NCI-H446 (cell line): ENCODE results near the gene CHMP1A.

ENCODE experiments used
- DNase-seq, 2 experiments: peaks; one replicate each; lab custom pipeline; 2025; lab: John Stamatoyannopoulos, UW

CHMP1A gene

DNA sequence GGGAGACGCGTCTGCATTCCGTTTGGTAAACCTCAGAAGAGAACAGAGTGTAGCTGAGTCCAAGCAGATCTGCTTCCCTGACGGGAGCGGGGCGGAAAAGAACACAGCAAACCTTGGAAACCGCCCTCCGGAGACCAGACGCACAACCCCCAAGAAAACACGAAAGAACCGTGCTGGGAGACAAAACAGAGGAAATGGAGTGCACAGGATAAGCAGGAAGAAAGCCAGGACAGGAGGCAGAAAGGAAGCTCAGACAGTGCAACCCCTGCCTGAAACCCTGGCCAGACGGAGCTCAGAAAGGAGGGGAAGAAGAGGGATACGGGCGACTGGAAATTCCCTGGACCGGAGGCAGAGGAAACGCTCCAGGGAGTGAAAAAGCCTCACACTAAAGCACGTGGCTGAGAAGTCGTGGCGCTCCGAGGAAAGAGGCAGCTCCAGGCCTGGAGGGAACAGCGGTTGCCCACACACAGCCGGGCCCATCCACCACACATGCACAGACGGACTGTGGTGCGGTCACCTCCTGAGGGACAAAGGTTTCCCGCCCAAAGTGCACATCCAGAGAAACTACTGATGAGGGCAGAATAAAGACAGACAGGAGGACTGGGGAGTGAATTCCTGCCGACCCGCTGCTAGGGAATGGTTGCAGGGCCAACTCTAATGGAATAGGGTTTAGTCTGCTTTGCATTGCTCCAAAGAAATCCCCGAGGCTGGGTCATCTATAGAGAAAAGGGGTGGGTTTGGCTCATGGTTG, 33.8 kb downstream of the CHMP1A start:
- DNase-seq, result no peak

DNA sequence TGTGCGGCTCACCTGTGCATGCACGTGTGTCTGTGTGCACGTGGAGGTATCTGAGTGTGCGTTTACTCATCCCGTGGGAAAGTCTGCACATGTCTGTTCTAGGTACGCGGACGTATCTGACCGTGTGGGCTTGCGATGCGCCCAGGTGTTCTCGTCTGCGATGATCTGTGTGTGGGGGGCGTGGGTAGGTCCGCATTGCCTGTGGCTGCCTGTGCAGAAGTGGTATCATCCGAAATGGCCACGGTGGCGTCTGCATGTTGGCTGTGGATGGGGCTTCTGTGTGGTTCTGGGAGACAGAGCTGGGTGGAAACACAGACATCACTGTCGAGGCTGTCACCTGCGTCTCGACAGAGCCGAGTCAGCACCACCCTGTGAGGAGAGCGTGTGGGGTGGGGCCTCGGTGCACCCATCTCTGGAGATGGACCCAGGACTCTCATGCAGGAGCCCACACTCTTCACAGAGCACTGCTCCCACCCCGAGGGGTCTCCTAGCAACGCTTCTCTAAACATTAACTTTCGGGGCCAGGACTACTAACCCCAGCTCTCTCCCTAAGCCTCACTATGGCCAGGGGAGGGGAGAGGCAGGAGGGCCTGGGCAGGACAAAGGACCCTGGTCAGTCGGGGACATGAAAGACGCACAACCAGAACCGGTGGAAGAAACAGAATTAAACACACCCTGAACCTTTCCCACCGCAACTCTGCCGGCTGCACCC, 35.7 kb downstream of the CHMP1A start:
- no peak for DNase-seq

DNA sequence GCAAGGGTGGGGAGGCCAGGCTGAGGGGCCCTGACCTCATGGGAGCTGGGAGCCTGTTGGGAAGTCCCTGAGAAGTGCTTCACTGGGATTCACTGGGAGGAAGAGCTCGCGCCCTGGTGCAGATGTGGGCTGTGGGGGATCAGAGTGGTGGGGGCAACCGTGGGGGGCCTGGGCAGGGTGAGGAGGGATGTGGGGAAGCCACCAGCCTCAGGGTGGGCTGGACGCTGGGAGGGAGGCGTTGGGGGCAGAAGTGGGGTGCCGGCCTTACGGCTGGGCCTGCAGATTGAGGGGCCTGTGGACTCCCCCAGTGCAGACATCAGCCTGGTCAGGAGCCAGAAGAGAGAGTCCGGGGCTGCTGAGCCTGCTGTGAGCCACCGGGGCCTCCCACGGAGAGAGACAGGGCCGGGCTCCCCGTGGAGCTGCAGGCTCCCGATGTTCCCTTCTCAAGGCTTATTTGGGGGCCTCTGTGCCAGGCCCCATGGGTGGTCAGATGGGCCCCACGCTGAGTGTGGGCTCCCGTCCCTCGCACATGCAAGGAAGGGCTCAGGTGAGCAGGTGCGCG, 36.3 kb downstream of the CHMP1A start:
- no peak for DNase-seq

DNA sequence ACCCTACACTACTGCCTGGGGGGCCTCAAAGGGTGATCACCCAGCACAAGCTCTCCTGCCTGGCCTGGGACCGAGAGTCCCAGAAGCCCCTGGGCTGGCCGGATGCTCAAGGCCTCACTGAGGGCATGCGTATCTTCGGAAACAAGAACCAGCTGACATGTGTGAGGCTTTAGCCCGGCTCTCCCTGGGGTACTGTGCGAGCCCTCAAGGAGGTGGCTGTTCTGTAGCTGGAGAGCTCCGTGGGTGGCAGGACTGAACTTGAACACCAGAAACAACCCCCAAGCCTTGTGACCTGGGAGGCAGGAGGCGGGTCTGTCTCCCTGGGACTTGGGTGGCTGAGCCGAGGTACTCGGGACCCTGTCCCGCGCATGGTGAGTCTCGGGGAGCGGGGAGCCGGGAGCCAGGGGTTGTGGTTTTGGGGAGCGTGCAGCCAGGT, 37.1 kb downstream of the CHMP1A start:
- DNase-seq, result no peak

DNA sequence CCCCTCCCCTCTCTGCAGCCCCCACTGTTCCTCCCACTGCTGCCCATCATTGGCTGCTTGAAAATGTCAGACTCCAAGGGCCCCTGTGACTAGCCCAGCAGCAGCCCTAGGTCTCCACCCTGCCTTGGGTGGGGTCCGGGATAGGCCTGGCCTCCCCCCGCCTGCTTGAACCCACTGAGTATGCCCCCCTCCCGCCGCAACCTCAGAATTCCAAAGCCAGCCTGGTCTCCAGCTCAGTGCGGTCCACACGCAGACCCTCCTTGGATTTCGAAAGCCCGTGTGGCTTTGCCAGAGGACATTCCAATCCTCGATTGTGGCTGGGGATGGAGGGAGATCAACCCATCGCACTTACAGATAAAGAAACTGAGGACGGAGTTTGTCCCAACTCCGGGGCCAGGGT, 37.7 kb downstream of the CHMP1A start:
- DNase-seq, result no peak

DNA sequence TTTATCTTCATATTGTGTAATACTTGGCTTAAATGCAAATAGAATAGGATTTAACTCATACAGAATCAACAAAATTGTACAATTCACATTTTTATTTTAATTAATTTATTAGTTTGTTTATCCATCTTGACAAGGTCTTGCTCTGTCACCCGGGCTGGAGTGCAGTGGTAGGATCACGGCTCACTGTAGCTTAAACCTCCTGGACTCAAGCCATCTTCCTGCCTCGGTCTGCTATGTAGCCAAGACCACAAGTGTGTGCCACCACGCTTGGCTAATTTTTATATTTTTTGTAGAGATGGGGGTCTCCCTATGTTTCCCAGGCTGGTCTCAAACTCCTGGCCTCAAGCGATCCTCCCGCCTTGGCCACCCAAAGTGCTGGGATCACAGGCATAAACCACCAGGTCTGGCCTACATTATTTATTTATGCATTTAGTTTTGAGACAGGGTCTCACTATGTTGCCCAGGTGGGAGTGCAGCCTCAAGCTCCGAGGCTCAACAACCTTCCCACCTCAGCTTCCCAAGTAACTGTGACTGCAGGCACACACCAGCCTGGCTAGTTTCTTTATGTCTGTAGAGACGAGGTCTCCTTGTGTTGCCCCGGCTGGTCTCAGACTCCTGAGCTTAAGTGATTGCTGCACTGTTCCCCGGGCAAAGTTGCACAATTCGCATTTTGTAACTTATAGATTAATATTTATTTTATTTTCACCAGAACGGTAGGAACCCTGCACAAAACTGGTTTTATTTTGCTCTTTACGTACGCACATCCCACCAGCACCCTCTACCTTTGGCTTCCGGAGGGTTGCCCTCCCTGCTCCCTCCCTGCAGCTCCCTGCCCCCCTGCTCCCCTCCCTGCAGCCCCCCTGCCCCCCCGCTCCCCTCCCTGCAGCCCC, 39.2 kb downstream of the CHMP1A start:
- DNase-seq, result no peak

DNA sequence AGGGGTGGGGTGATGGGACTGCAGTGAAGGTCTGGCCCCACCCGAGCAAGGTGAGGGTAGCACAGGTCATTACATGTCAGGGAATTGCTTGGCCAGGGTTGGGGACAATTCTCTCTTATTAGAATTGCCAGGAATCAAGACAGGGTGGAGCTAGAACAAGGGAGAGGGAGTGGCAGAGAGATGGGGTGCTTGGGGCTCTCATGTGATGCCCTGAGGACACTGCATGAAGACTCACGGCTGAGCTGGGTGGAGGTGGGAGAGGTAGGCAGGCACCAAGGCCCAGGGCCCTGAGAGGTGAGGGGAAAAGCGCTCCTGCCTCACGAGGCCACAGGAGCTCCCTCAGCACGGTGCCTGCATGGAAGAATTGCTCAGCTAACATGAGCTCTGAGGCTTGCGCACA, 40.5 kb downstream of the CHMP1A start:
- no peak for DNase-seq

DNA sequence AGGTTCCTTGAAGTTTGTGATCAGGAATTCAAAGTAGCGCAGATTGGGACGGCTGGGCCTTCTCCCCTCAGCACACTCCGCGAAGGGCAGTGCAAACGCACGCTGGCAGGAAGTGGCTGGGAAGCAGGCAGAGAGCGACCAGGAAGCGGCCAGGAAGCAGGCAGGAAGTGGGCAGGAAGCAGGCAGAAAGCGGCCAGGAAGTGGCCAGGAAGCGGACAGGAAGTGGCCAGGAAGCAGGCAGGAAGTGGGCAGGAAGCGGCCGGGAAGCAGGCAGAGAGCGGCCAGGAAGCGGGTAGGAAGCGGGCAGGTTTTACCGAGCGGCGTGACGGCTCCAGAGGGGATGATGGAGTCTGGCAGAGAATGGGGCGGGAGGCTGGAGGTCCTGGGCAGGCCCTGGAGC, 40.9 kb downstream of the CHMP1A start:
- no peak for DNase-seq

DNA sequence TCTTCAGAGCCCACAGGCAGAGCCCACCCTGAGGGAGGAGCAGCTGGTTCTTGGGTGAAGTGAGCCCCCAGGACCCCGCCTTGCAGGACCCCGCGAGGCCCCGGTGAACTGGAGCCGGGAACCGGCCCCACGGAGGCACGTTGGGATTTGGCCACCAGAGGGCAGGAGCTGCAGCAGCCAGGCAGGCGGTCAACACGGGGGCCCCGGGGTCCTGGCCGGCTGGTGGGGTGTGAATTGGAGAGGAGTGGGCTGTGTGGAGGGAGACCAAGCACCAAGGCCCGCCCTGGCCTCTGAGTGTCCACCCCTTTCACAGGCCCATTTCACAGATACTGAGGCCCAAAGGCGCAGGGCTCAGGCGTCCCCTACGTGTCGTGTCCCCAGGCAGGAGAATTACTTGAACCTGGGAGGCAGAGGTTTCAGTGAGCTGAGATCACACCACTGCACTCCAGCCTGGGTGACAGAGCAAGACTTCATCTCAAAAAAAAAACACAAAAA, 41.9 kb downstream of the CHMP1A start:
- DNase-seq, result no peak

DNA sequence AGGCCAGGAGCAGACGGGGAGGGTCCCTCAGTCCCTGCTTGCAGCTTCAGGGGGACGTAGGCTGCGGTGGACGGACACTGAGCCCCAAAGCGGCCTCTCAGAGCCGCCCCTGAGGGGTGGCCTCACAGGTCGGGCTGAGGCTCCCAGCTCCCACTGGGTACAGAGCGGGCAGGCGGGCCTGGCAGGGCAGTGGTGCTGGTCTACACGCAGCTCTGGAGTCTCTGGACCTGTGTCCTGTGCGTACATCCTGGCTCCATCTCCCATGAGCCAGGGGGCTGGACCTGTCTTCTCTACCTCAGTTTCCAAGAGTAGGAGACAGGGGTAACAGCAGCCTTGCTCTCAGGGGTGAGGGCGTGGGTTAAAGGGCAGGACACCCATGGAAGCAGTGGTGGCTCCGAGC, 42.3 kb downstream of the CHMP1A start:
- no peak for DNase-seq

DNA sequence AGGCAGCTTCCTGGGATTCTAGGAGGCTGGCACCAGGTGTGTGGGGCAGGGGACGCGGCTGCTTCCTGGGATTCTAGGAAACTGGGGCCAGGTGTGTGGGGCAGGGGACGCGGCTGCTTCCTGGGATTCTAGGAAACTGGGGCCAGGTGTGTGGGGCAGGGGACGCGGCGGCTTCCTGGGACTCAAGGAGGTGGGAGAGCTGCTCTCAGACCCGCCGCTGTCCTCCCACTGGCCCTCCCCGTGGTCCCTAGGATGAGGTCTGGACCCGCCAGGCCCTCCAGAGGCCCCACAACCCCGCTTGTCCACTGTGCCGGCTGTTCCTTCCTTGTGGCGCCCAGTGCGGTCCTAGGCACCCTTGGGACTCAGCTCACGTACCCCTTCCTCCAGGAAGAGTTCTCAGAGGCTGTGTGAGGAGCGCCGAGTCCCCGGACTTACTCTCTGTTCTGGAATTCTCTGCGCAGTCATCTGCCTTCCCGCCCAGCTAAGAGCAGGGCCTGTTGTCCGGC, 43.5 kb downstream of the CHMP1A start:
- DNase-seq, result no peak

DNA sequence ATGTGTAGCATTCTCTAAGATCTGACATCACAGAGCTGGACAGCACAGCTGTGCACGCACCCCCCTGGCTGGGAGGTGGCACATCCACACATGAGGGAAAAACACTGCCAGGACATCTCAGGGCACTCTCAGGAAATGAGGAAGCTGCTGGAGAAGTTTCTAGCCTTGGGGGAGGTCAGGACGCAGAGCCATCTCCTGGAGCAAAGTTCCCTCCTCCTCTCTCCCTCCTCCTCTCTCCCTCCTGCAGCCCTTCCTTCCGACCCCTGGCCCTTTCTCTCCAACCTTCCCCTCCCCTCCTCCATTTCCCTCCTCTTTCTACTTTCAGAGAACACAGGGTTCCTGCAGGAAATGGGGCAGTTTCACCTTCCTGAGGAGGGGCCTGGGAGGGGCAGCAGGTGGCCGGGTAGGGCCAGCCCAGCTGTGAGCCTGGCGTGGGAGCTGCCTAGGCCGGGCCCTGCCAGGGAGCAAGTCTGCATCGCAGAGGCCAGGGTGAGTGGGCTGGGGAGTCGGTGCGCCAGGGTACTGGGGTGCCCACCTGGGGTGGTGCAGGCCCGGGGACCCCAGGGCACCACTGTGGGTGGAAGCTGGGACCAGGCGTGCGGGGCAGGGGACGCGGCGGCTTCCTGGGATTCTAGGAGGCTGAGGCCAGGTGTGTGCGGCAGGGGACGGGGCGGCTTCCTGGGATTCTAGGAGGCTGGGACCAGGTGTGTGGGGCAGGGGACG, 44.1 kb downstream of the CHMP1A start, which contains the start of gene DPEP1:
Gene DPEP1, plus strand, starts transcription at position 412 of the 723 bp plus-strand sequence. CDS start 16,769 bp downstream, outside the sequence.
- no peak for DNase-seq

DNA sequence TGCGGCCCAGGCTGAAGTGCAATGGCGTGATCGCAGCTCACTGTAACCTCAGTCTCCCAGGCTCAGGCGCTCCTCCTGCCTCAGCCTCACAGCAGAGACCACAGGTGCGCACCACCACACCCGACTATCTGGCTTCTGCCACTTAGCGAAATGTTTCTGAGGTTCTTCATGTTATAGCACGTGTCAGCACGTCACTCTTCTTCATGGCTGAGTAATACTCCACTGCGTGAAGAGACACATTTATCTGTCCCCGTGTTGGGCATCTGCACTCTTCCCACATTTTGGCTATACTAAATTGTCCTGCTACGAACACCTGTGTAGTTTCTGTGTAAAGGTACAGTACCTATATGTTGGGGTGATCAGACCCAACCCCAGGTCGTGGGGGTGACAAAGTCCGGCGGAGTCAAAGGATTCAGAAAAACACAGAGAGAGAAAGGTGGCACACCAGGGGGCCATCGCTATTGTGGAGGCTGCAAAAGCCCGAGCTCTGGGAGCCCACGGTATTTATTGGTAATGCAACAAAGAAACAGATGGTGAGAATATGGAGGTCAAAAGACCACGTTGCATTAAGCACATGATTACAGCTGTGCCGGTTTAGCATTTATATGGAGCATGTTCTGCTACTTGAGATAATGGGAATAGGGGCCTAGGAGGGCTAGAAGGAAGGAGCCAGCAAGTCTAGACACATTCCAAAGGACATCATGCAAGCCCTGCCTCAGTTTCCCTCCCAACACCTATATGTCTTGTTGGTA, 44.9 kb downstream of the CHMP1A start:
- no peak for DNase-seq

DNA sequence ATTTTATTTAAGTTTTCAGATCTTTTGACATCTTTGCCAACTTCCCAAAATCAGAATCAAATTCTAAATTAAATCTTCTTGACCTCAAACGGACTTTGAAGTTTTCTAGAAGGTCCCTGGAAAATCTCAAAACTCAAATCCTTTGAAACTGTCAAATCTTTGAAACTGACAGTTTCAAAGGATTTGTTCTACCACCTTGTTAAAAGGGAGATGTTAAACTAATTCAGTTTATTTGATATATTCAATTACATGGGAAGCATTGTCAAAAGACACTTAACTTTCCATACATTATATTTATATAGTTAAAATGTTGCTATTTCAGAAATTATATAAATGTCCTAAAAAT, 47.4 kb downstream of the CHMP1A start:
- no peak for DNase-seq

DNA sequence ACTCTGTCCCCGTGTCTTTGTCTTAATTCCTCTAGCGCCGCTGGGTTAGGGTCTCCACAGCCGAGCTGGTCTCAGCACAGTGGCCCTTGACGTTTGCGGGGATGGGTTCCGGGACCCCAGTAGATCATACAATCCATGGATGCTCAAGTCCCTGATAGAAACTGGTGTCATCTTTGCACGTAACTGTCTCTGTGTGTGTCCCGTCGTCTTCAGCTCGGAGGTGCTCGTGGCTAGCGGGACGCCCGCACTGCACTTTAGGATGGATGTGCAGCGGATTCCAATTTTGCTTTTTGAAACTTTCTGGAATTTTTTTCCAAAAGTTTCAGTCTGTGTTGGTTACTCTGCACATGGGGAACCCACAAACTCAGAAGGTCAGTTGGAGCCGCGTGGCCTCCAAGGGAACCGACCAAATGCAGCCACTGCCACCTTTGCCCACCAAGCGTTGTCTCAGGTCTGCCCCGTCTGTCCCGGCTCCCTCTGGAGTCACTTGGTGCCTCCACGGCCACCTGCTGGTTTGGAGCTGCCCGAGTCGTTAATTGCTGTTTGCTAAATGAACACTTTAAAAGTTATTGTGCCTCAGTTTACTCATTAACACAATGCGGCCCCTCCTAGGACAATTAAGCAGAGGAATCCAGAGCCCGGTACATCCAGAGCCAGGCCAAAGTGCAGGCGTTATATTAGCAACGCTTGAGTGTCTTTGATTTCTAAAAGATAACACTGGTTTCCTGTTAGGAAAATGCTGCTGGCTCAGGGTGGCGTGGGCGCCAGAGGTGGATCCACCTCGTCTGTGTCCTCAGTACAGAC, 49.4 kb downstream of the CHMP1A start:
- no peak for DNase-seq

DNA sequence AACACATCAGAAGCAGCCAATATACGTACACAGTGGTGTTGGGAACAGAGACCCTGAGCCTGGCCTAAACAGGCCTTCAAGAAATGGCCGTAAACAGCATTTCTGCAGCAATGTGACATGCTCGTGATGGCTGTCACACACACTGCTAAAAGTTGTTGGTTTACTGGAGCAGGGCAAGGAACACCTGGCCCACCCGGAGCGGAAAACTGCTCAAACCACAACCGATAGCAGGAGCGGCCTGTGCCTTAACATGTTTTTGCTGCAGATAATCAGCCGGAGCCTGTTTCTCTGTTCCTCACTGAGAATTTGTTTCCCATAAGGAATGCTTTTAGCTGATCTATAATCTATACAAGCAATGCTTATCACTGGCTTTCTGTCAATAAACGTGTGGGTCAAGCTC, 50.1 kb downstream of the CHMP1A start:
- no peak for DNase-seq

DNA sequence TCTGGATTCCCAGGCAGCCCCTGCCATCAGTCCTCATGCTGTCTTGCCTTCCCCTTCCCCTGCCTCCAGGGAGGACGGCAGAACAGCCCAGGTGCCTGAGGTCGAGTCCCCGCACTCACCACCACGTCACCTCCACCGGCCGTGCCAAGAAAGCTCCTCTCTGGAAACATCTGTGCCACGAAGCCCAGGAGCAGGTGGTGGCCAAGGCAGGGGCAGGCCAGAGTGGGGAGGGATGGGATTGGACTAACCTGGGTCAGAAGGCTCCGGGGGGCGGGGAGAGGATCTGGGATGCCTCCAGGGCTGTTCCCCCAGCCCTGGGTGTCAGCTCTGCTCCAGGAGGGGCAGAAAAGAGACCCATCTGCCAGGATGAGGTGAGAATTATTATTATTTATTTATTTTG, 51.5 kb downstream of the CHMP1A start:
- no peak for DNase-seq

DNA sequence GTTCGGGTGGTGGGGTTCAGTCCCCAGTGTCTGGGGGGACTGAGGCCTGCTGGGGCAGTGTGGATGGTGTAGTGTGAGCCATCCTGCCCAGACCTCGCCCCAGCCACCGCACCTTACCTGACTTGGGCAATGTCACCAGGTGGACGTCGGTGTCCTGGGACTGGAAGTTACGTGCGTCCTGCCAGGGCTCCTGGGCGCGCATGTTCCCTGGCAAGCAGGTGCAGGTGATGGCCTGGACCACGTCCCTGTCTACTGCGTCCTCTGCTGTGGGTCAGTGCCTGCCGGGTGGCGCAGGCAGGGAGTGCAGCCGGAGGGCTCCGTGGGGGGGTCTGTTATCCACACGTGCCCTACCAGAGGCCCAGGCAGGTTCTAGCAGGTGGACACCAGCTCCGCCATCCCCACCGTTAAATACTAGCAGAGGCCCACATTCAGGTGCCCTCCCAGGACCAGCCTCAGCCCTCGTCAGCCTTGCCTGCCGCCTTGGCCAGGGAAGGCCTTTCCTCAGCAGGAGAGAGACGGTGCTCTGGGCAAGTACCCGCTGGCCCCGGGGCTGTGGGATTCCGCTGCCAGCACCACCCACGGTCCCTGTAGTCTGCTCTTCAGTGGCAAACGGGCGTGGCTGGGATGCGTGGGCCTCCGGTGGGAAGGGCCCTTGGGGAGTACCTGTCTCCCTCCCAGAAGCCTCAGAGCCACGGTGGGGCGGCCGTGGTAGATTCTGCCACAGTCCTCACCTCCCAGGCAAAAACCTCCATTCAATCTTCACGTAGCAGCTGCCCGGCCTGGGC, 52.1 kb downstream of the CHMP1A start:
- DNase-seq, result no peak

DNA sequence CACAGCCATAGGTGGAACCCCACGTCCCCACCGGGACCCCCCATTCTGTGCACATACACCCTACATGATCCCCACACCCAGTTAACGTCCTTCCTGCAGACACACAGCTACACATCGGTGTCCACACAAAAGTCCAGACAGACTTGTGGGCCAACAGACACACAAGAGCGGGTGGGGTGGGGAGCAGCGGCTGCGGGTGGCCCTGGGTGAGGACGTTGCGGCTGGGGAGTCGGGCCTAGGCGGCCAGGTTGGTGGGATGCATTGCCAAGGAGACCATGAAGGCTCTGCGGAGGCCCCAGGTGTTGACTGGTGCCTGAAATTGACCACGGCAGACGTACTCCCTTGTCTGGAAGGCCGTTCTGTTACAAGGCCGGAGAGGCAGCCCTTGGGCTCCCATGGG, 52.7 kb downstream of the CHMP1A start:
- DNase-seq, result no peak
